Measurements from ENCODE around the gene C15orf39.

GRCh38 chr15:75232826-75233503 lies 31.3 kb downstream of the C15orf39 start:
- TF ChIP-seq CTCF (IDR thresholded peaks at IDR 0.05) (no peak), POLR2A (IDR thresholded peaks at IDR 0.05) (no peak)
